Bronchus fibroblast of lung (primary cell): ENCODE data around the gene SEMA6B. TPM values are rescaled to one million over a fixed set of nuclear protein-coding genes. Genes with fewer than 3 reads are reported as not detected.

Source experiments
- total RNA-seq: library from RNA; depleted of rRNA; stranded (reverse); fragments of >200 nt; gene quantifications from 2 replicates; pipeline ENCODE4 v1.2.3, GENCODE V29; 2015

The SEMA6B gene, protein sequence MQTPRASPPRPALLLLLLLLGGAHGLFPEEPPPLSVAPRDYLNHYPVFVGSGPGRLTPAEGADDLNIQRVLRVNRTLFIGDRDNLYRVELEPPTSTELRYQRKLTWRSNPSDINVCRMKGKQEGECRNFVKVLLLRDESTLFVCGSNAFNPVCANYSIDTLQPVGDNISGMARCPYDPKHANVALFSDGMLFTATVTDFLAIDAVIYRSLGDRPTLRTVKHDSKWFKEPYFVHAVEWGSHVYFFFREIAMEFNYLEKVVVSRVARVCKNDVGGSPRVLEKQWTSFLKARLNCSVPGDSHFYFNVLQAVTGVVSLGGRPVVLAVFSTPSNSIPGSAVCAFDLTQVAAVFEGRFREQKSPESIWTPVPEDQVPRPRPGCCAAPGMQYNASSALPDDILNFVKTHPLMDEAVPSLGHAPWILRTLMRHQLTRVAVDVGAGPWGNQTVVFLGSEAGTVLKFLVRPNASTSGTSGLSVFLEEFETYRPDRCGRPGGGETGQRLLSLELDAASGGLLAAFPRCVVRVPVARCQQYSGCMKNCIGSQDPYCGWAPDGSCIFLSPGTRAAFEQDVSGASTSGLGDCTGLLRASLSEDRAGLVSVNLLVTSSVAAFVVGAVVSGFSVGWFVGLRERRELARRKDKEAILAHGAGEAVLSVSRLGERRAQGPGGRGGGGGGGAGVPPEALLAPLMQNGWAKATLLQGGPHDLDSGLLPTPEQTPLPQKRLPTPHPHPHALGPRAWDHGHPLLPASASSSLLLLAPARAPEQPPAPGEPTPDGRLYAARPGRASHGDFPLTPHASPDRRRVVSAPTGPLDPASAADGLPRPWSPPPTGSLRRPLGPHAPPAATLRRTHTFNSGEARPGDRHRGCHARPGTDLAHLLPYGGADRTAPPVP
- total RNA-seq, result 0.45 and 0.67 TPM in 2 replicates

DNA sequence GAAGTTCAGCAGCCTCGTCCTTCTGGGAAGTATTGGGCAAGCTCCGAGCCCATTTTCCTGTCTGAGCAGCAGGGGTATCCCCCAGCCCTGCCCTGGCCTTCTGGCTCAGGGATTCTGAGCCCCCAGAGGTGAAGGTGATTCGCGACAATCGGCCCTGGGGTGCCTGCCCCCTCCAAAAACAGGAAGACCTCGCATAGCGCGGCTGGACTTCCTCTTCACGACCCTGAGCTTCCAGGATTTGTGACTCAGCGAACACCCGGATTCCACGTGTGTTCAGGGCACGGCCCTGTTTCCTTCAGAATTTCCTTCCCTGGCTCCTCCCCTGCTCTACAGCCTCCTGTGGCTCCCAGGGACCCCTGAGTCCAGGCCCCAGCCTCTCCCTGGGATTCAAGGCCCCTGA is at the start of gene SEMA6B:
TSS of gene SEMA6B (minus strand) at position 116 of the 400 bp plus-strand sequence. CDS start 1,227 bp downstream, outside the sequence.

DNA sequence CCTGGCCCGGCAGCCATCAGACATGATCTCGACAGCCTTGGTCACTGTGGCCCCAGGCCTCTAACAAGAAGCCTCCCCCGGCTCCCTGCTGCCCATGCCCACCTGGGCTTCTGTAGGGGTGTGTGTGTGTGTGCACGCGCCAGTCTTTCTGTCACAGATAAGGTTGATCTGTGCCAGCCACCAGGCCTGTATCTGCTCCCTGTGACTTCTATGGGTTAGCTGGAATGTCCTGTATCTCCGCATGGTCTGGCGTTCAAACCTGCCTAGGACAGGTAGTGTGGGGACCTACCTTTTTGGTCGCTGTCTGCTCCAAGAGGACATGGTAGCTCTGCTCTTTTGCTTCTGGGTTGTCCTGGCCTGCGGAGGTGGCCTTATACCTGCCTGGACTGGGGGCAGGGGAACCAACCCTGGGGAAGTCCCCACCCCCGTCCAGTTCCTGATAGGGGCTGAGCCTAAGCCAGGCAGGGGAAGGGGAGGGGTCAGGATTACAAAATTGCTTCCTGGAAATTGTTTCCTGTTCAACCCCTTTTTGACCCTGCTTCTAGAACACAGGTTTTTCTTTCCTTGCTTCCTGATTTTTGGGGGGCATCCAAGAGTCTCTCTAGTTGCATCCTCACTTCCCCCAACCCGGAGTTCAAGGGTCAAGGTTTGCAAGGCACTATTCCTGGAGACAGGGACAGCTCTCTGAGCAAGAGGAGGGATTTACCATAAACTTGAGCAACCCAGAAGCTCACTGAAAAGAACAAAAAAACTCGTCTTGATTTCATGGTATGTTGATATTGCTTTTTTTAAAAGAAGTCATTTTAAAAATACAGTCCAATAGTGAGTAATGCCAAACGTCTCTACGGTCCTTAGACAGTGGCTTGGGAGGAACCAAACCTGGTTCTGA is 19.5 kb downstream of the SEMA6B start, which contains the start of gene LRG1:
TSS of gene LRG1 (minus strand) at position 344 of the 889 bp plus-strand sequence. CDS start at position 321, 23 bp downstream.

DNA sequence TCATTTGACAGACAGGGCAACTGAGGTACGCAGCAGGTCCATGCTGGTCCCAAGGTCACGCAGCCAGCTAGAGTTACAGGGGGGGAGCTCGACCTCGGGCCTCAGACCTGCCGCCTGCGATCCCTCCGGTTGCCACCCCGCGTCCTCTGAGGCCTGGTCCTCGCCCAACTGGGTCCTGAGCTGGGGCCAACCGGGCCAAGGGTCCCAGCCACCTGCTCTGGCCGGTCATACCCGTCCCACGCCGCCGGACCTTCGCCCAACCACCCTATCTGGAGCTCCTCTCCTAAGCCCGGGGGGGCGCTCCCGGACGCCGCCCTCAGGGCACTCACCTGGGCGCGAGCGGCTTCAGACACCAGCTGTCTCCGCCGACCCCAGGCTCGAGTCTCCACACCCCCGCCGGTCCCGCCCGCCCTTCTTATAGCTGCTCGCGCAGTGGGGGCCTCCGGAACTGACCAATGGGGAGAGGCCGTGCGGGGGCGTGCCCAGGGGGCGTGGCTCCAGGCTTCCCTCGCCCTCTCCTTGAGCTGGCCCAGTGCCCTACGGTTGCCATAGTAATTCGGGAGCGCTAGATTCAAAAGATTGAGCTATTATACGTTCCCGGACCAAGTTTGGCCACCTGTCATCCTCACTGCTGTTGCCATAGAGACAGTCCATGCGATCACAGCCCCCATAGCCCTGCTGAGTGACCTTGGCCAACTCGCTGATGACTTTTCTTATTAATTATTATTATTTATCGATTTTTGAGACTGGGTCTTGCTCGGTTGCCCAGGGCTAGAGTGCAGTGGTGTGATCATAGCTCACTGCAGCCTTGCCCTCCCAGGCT is 24.4 kb downstream of the SEMA6B start, which contains the start of gene PLIN5:
TSS of gene PLIN5 (minus strand) at position 389 of the 823 bp plus-strand sequence. CDS start 1,150 bp downstream, outside the sequence.

DNA sequence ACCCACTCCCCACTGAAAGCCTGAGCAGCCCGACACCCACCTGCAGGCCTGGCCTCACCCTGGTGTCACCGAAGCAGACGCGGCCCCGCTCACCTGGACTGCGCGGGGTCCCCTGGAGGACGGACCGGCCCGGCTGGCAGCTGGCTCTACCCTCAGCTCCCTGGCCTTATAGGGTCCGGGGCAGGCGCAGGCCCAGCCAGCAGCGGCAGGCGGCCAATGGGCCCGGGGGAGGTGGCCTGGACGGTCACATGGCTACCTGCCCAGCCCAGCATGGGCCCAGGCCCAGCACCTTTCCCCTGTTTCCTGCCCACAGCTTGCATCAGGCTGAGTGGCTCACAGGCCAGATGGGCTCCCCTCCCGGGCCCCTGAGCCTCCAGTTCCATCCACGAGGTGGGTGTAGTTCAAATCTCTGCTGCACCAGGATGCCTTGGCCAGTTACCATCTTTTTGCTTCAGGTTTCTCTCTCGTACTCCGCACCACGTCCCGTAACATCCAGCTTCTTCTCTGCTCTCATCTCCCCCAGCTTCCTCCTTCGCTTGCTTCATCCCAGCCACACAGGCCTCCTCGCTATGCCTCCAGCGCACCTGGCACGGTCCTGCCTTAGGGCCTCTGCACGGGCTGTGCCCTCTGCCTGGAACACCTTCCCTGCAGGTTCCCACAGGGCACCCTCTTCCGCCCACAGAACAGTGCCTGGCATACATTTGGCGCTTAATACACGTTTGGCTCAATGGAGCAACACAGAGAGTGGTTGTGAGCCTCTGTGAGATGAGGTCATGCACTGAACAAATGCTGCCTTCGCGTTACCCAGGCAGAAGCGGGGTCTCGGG is 40.9 kb downstream of the SEMA6B start, which contains the start of gene PLIN4:
TSS of gene PLIN4 (minus strand) at position 142 of the 827 bp plus-strand sequence. CDS start 214 bp downstream, outside the sequence.

Other genes with a start within 250 kb of the SEMA6B start
- gene STAP2, start 220.9 kb downstream of the SEMA6B start, total RNA-seq, result 5.4 and 6.4 TPM in 2 replicates
- 3.5 and 4.8 TPM in 2 replicates for gene MPND, start 216.1 kb downstream of the SEMA6B start, total RNA-seq
- gene SH3GL1, start 159.1 kb downstream of the SEMA6B start, total RNA-seq, result 110 and 114 TPM in 2 replicates
- 31.1 and 31.4 TPM in 2 replicates for gene CHAF1A, start 157.0 kb downstream of the SEMA6B start, total RNA-seq
- 50.1 and 65.6 TPM in 2 replicates for gene UBXN6, start 101.9 kb downstream of the SEMA6B start, total RNA-seq
- 74.9 and 86.6 TPM in 2 replicates for gene HDGFL2, start 87.4 kb downstream of the SEMA6B start, total RNA-seq
- 0.15 and 0.17 TPM in 2 replicates for gene PLIN4, start 41.2 kb downstream of the SEMA6B start, total RNA-seq
- gene PLIN5, start 24.5 kb downstream of the SEMA6B start, total RNA-seq, result not detected in 2 replicates
- not detected in 2 replicates for gene LRG1, start 19.6 kb downstream of the SEMA6B start, total RNA-seq
- 5.4 and 6.5 TPM in 2 replicates for gene TNFAIP8L1, start 79.8 kb upstream of the SEMA6B start, total RNA-seq
- gene MYDGF, start 110.7 kb upstream of the SEMA6B start, total RNA-seq, result 148 and 163 TPM in 2 replicates
- 70.6 and 71.8 TPM in 2 replicates for gene DPP9, start 164.2 kb upstream of the SEMA6B start, total RNA-seq
- 10.0 and 10.9 TPM in 2 replicates for gene FEM1A, start 232.1 kb upstream of the SEMA6B start, total RNA-seq